OCI-LY3 (cell line): ENCODE measurements around the gene PANK4.

Experiments used
- H2AFZ ChIP-seq: fragments of 200-600, 300-600 bp; shearing (Covaris generic); 2 replicates; pipeline ENCODE4 v1.6.0; 2014; ENCODE audit warnings: antibody characterized with exemption, low read depth, low read length
- H3K27ac ChIP-seq: fragments of 200-600, 300-600 bp; sonication (generic); 2 replicates; pipeline ENCODE4 v1.5.1; 2014; ENCODE audit warnings: mild to moderate bottlenecking, low read length, moderate library complexity, mixed read lengths
- H3K27me3 ChIP-seq: fragments of 200-600, 300-600 bp; sonication (generic); 2 replicates; pipeline ENCODE4 v1.6.1; 2014; ENCODE audit warnings: low read depth, low read length, mixed read lengths
- H3K36me3 ChIP-seq: fragments of 200-600, 300-600 bp; sonication (generic); replicated peaks from 2 replicates; pipeline ENCODE3; 2014; ENCODE audit warnings: low read depth, low read length, mixed read lengths
- H3K4me1 ChIP-seq: fragments of 300-600, 200-600 bp; sonication (generic); 2 replicates; pipeline ENCODE4 v1.6.1; 2014; ENCODE audit warnings: low read length, mixed read lengths
- H3K4me2 ChIP-seq: fragments of 200-600, 300-600 bp; sonication (generic); 2 replicates; pipeline ENCODE4 v1.6.1; 2014; ENCODE audit warnings: low read length, mixed read lengths
- H3K4me3 ChIP-seq: fragments of 300-600, 200-600 bp; sonication (generic); 2 replicates; pipeline ENCODE4 v1.5.1; 2014; ENCODE audit warnings: antibody characterized with exemption, mild to moderate bottlenecking, low read length, moderate library complexity
- H3K79me2 ChIP-seq: fragments of 300-600, 200-600 bp; shearing (Covaris generic); 2 replicates; pipeline ENCODE4 v1.6.1; 2014; ENCODE audit warnings: mild to moderate bottlenecking, low read length, mixed read lengths
- H3K9ac ChIP-seq: fragments of 300-600, 200-600 bp; shearing (Covaris generic); 2 replicates; pipeline ENCODE4 v1.6.0; 2014; ENCODE audit warnings: mild to moderate bottlenecking, low read length, moderate library complexity
- H3K9me3 ChIP-seq: fragments of 200-600, 300-600 bp; shearing (Covaris generic); 2 replicates; pipeline ENCODE4 v1.6.1; 2014; ENCODE audit warnings: low read length, mixed read lengths; ENCODE audit not compliant: insufficient read depth
- H4K20me1 ChIP-seq: fragments of 200-600, 300-600 bp; sonication (generic); 2 replicates; pipeline ENCODE4 v1.6.1; 2016; ENCODE audit warnings: low read length, mixed read lengths; ENCODE audit not compliant: insufficient read depth
- EZH2phosphoT487 ChIP-seq: fragments of 200-600 bp; shearing (Covaris generic); IDR thresholded peaks from 2 replicates; pipeline ENCODE4 v1.6.1; 2018; ENCODE audit warnings: antibody characterized with exemption, mixed run types, low read depth
- TF ChIP-seq, protein P1 (sequence below): fragments of 200-600, 300-600 bp; sonication (generic); IDR thresholded peaks from 2 replicates; pipeline ENCODE4 v1.5.1; 2014; ENCODE audit warnings: antibody characterized with exemption, low read length, low read depth

Gene PANK4

DNA sequence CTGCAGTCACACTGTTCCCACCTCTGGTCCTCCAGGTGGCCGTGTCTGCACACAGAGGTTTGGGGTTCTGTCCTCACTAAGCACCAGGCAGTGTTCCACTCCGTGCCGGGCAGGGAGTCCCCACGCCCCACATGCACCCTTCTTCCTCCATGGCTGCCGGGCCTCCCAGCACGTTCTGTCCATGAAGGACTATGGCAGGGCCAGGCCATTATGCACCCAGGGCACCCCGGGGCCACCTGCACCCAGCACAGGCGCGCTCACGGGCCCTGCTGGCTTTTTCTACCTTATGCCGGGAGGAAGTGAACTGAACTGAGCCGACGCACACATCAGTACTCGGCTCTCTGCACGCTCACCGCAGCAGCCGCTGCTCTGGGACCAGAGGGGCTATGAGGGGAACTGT lies 10.3 kb downstream of the PANK4 start:
- Histone ChIP-seq H3K27me3 (no peaks in the 10 kb centered on the region), H3K9me3 (no peaks in the 10 kb centered on the region), H2AFZ (no peak overlapping the region), H3K27ac (no peak overlapping the region), H3K4me1 (no peaks in the 10 kb centered on the region), H3K36me3 (peaks cover 30% of the 10 kb centered on the region), H3K4me3 (no peak overlapping the region), H3K9ac (no peak overlapping the region), H3K4me2 (no peak overlapping the region), H4K20me1 (0 out of 2 replicates have a peak, but pooled peaks cover 3% of the 10 kb centered on the region), H3K79me2 (peaks cover 3% of the 10 kb centered on the region; the same call in 1 of the 2 replicates)
- TF ChIP-seq, protein P1, sequence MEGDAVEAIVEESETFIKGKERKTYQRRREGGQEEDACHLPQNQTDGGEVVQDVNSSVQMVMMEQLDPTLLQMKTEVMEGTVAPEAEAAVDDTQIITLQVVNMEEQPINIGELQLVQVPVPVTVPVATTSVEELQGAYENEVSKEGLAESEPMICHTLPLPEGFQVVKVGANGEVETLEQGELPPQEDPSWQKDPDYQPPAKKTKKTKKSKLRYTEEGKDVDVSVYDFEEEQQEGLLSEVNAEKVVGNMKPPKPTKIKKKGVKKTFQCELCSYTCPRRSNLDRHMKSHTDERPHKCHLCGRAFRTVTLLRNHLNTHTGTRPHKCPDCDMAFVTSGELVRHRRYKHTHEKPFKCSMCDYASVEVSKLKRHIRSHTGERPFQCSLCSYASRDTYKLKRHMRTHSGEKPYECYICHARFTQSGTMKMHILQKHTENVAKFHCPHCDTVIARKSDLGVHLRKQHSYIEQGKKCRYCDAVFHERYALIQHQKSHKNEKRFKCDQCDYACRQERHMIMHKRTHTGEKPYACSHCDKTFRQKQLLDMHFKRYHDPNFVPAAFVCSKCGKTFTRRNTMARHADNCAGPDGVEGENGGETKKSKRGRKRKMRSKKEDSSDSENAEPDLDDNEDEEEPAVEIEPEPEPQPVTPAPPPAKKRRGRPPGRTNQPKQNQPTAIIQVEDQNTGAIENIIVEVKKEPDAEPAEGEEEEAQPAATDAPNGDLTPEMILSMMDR = no peak
- no peak for TF ChIP-seq EZH2phosphoT487

DNA sequence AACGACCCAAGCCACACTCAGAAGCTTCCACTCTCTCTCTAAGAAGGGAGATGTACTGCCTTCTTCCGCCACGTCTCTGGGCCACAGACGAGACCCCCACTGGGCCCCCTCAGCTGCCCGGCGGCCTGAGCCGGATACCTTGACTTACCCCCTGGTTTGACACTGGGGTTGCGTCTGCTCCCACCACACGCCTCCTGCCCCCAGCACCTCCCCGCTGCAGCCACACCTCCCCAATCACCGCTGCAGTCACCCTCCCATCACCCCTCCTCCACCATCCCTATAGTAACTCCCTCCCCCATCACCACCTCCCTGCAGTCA lies 10.7 kb downstream of the PANK4 start:
- TF ChIP-seq, protein P1 = no peak
- no peak for TF ChIP-seq EZH2phosphoT487
- Histone ChIP-seq H4K20me1 (no peaks in the 10 kb centered on the region), H3K27ac (no peak overlapping the region), H3K4me3 (no peak overlapping the region), H2AFZ (no peak overlapping the region), H3K9me3 (no peaks in the 10 kb centered on the region), H3K27me3 (no peaks in the 10 kb centered on the region), H3K4me2 (no peak overlapping the region), H3K4me1 (no peaks in the 10 kb centered on the region), H3K79me2 (no peaks in the 10 kb centered on the region), H3K9ac (no peak overlapping the region), H3K36me3 (peaks cover 27% of the 10 kb centered on the region)

DNA sequence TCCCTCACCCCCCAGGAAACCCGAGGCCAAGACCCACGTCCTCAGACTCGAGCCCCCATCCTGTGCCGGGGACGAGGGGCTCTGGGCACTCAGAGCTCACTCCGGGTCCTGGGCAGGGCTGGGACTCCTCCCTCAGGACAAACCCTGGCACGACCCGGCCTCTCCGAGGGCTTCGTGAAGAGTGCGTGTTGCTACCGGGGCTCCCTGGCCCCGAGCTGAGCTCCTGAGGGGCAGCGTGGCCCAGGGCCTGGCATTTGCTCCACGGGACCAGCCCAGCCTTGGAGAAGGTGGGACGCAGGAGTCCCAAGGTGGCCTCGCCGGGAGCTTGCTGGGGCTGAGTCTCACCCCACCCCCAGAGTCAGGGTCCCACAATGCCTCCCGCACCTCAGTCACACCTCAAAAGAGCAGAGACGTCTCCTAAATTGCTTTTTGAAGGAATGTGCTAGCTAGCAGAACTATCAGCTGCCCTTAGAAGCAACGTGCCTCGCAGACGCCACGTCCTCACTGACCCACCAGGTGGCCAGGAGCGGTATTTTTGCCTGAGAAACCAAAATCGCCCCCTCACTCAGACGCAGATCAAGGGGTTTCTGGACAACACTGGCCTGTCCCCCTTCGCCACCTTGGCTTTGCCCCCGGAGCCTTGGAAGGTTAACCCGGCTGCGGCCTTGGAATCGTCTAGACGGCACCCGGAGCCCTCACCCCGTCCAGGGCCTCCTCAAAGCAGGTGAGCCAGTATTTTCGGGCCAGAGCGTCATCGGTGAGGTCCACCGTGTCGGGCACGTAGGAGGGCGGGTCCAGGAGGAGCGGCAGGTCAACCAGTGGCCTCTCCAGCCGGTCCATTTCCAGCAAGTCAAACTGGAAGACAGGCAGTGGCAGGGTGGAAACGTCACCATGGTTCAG lies 11.3 kb downstream of the PANK4 start:
- TF ChIP-seq, protein P1 = no peak
- no peak for TF ChIP-seq EZH2phosphoT487
- no peak overlapping the region for H3K27ac ChIP-seq
- H3K4me3 ChIP-seq = no peak overlapping the region
- no peaks in the 10 kb centered on the region for H4K20me1 ChIP-seq
- H3K9ac ChIP-seq = no peak overlapping the region
- H3K9me3 ChIP-seq = no peaks in the 10 kb centered on the region
- H3K4me2 ChIP-seq = no peak overlapping the region
- no peak overlapping the region for H2AFZ ChIP-seq
- no peaks in the 10 kb centered on the region for H3K79me2 ChIP-seq
- no peaks in the 10 kb centered on the region for H3K4me1 ChIP-seq
- no peaks in the 10 kb centered on the region for H3K27me3 ChIP-seq
- peaks cover 25% of the 10 kb centered on the region for H3K36me3 ChIP-seq

DNA sequence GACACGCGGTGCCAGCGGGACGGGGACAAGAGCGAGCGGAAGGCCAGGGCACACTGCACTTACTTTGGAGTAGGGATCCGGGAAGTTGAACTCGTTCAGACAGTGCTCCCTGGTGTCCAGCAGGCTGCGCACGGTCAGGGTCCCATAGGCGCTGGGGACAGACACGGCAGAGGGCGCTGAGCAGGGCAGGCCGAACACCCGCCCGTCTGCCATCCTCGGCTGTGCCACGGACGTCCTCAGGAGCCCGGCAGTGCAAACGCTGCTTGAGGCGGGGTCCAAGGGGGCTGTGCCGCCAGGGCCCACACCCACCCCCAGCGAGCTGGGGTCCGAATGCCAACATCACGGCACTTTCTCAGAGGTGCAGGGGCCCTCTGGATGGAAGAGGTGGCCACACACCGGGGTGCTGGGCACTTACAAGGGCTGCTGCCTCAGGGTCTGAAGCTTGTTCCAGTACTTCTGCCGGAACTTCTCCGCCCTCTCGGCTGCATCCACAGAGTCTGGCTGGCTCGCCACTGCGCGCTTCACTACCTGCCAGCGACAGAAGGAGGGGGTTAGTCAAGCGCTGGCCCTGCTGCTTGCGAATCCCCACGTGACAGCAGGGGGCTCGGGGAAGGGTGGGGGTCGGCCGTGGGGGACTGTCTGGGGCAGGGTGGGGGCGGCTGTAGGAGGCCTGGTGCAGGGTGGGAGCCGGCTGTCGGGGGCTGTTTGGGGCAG lies 12.3 kb downstream of the PANK4 start:
- Histone ChIP-seq H3K4me3 (no peak overlapping the region), H3K36me3 (peaks cover 29% of the 10 kb centered on the region), H3K27ac (no peak overlapping the region), H3K27me3 (no peaks in the 10 kb centered on the region), H4K20me1 (no peaks in the 10 kb centered on the region), H3K4me2 (no peak overlapping the region), H3K79me2 (no peaks in the 10 kb centered on the region), H3K9me3 (no peaks in the 10 kb centered on the region), H2AFZ (no peak overlapping the region), H3K9ac (no peak overlapping the region), H3K4me1 (no peaks in the 10 kb centered on the region)
- TF ChIP-seq EZH2phosphoT487 = no peak
- TF ChIP-seq, protein P1 = no peak
